Mesenchymal stem cell (in vitro differentiated cells and primary cell): ENCODE data around the gene CWC15.

ENCODE experiments used
- DNase-seq: peaks from one replicate; pipeline ENCODE4 v3.0.0-alpha.2; 2013
- H2AFZ ChIP-seq: one replicate; pipeline ENCODE4 v1.6.1; 2013; ENCODE audit warnings: low read depth, mild to moderate bottlenecking, control low read depth, inconsistent platforms, low read length, moderate library complexity
- H2AK5ac ChIP-seq: 2 replicates; pipeline ENCODE4 v1.6.1; 2013; ENCODE audit warnings: low read length, moderate library complexity, mild to moderate bottlenecking, inconsistent platforms; ENCODE audit not compliant: severe bottlenecking
- H2BK120ac ChIP-seq: one replicate; pipeline ENCODE4 v1.6.1; 2013; ENCODE audit warnings: low read depth, mild to moderate bottlenecking, inconsistent platforms, low read length, moderate library complexity
- H2BK12ac ChIP-seq, 2 experiments: one replicate each; pipeline ENCODE4 v1.6.1; 2013; ENCODE audit warnings: inconsistent platforms in 2 of 2, low read length in 2 of 2, mild to moderate bottlenecking in 2 of 2, moderate library complexity in 2 of 2, control low read depth in 1 of 2
- H2BK15ac ChIP-seq: one replicate; pipeline ENCODE4 v1.6.1; 2013; ENCODE audit warnings: mild to moderate bottlenecking, low read depth, inconsistent platforms; ENCODE audit not compliant: poor library complexity, severe bottlenecking
- H2BK5ac ChIP-seq: 2 replicates; pipeline ENCODE4 v1.6.1; 2013; ENCODE audit warnings: low read depth, mild to moderate bottlenecking, low read length, control low read depth, inconsistent platforms; ENCODE audit not compliant: poor library complexity, severe bottlenecking
- H3K14ac ChIP-seq, 2 experiments: one replicate each; pipeline ENCODE4 v1.6.1; 2013; ENCODE audit warnings: inconsistent platforms in 2 of 2, low read length in 2 of 2, control low read depth in 1 of 2, mild to moderate bottlenecking in 1 of 2, moderate library complexity in 1 of 2
- H3K18ac ChIP-seq, 2 experiments: one replicate each; pipeline ENCODE4 v1.6.1; 2013; ENCODE audit warnings: inconsistent platforms in 2 of 2, low read length in 2 of 2, control low read depth in 1 of 2, low read depth in 1 of 2, mild to moderate bottlenecking in 1 of 2
- H3K23ac ChIP-seq, 2 experiments: one replicate each; pipeline ENCODE4 v1.6.1; 2013; ENCODE audit warnings: inconsistent platforms in 2 of 2, low read length in 2 of 2, mild to moderate bottlenecking in 2 of 2, moderate library complexity in 2 of 2, control low read depth in 1 of 2
- H3K27ac ChIP-seq: 2 replicates; pipeline ENCODE4 v1.5.1; 2013; ENCODE audit warnings: mild to moderate bottlenecking, moderate library complexity, low read length, control low read depth, inconsistent platforms; ENCODE audit not compliant: poor library complexity, severe bottlenecking
- H3K27me3 ChIP-seq, 2 experiments: 2 replicates each; pipeline versions ENCODE4 v1.6.1 to v1.7.0; 2013; ENCODE audit warnings: low read length in 2 of 2, mild to moderate bottlenecking in 2 of 2, moderate library complexity in 2 of 2, control low read depth in 1 of 2, inconsistent platforms in 1 of 2; ENCODE audit not compliant: control insufficient read depth in 1 of 2, insufficient read depth in 1 of 2
- H3K36me3 ChIP-seq, 2 experiments: 2 replicates each; pipeline versions ENCODE4 v1.6.1 to v1.7.0; 2013; ENCODE audit warnings: low read length in 2 of 2, control low read depth in 1 of 2, inconsistent platforms in 1 of 2, low read depth in 1 of 2, mild to moderate bottlenecking in 1 of 2; ENCODE audit not compliant: insufficient read depth in 2 of 2, control insufficient read depth in 1 of 2
- H3K4ac ChIP-seq, 2 experiments: one replicate each; pipeline ENCODE4 v1.6.1; 2013; ENCODE audit warnings: inconsistent platforms in 2 of 2, low read length in 2 of 2, mild to moderate bottlenecking in 2 of 2, moderate library complexity in 2 of 2, control low read depth in 1 of 2, low read depth in 1 of 2
- H3K4me1 ChIP-seq: 2 replicates; pipeline ENCODE4 v1.6.1; 2013; ENCODE audit warnings: low read depth, low read length, control low read depth; ENCODE audit not compliant: control insufficient read depth, insufficient read depth
- H3K4me2 ChIP-seq: 2 replicates; pipeline ENCODE4 v1.6.1; 2013; ENCODE audit warnings: low read length, mild to moderate bottlenecking, inconsistent platforms; ENCODE audit not compliant: poor library complexity, severe bottlenecking
- H3K4me3 ChIP-seq, 2 experiments: 2 replicates each; pipeline versions ENCODE4 v1.5.1 to v1.7.0; 2013; ENCODE audit warnings: low read length in 2 of 2, mild to moderate bottlenecking in 2 of 2, control low read depth in 1 of 2, low read depth in 1 of 2; ENCODE audit not compliant: insufficient read depth in 1 of 2
- H3K79me1 ChIP-seq: replicated peaks from 2 replicates; pipeline ENCODE4 v1.6.1; 2013; ENCODE audit warnings: mild to moderate bottlenecking, control low read depth, low read length, inconsistent platforms; ENCODE audit not compliant: poor library complexity, severe bottlenecking
- H3K9ac ChIP-seq: 2 replicates; pipeline ENCODE4 v1.7.0; 2013; ENCODE audit warnings: mild to moderate bottlenecking, low read length, moderate library complexity
- H3K9me3 ChIP-seq: 2 replicates; pipeline ENCODE4 v1.7.0; 2013; ENCODE audit warnings: mild to moderate bottlenecking, low read length; ENCODE audit not compliant: control insufficient read depth
- H4K8ac ChIP-seq: one replicate; pipeline ENCODE4 v1.6.1; 2013; ENCODE audit warnings: inconsistent platforms, mild to moderate bottlenecking, low read length, moderate library complexity
- H4K91ac ChIP-seq: one replicate; pipeline ENCODE4 v1.6.1; 2013; ENCODE audit warnings: mild to moderate bottlenecking, low read length, inconsistent platforms
- WGBS: methylation state at CpG from one replicate; pipeline ENCODE4 v1.1.7; 2013; ENCODE audit warnings: mixed read lengths; 5-methylcytosine and 5-hydroxymethylcytosine counted together

CWC15 gene

DNA sequence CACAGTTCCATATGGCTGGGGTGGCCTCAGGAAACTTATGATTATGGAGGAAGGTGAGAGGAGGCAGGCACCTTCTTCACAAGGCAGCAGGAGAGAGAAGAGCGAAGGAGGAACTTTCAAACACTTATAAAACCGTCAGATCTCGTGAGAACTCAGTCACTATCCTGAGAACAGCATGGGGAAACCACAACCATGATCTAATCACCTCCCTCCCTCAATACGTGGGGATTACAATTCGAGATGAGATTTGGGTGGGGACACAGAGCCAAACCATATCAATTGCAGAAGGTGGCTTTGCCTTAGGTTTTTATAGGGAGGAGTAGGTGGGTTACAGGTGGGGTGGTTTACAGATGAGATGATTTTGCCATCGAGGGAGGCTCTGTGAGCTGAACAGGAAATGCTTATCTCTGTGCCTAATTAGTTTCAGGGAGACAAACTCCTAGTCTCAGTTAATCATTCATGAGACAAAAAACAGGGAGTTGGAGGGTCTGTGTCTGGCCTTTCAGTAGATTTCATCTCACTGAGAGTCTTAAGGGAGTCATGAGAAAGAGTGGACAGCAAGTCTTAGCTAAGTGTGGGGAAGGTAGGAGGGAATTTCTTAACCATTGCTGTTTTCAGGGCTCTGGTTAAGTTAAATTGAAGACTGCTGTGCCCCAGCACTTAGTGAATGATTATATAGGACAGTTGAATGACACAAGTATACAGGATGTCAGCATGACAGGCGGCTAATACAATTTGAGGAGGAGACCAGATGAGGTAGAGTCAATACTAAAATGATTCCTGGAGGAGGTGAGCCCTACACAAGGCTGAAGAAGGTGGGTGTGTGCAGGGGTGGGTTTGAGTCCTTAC lies 47.7 kb downstream of the CWC15 start:
- Histone ChIP-seq H3K27me3 (no peaks in the 10 kb centered on the region), H2BK15ac (peak overlapping the region; percentile 39), H2BK120ac (peak overlapping the region; percentile 74), H3K27ac (peak overlapping the region; percentile 90), H3K9ac (peak overlapping the region; percentile 81), H3K36me3 (no peaks in the 10 kb centered on the region), H3K4me2 (no peak overlapping the region), H3K23ac (peak overlapping the region in 1 of 2 experiments; percentile 34), H2BK5ac (peak overlapping the region; percentile 49), H2AFZ (no peak overlapping the region), H3K4me1 (peaks cover 21% of the 10 kb centered on the region), H2AK5ac (peak overlapping the region; percentile 17), H2BK12ac (peak overlapping the region; percentile 90 to 99), H3K79me1 (no peaks in the 10 kb centered on the region), H3K18ac (peak overlapping the region; percentile 85 to 98), H3K9me3 (no peaks in the 10 kb centered on the region), H3K14ac (peak overlapping the region in 1 of 2 experiments; percentile 89), H3K4me3 (no peak overlapping the region), H4K8ac (peak overlapping the region; percentile 77), H3K4ac (peak overlapping the region; percentile 75 to 99), H4K91ac (peak overlapping the region; percentile 98)
- 31% methylated on average over 4 of the region's 7 CpGs for WGBS
- DNase-seq = peak; percentile 62

- peak overlapping the region; percentile 55 for H4K91ac ChIP-seq
- no peaks in the 10 kb centered on the region for H3K27me3 ChIP-seq
- peak overlapping the region in 1 of 2 experiments; percentile 66 for H3K4ac ChIP-seq
- WGBS = 28% methylated on average over 5 of the region's 5 CpGs
- peak overlapping the region; percentile 90 for H3K27ac ChIP-seq
- H3K14ac ChIP-seq = no peak overlapping the region
- H2BK120ac ChIP-seq = peak overlapping the region; percentile 19
- no peak overlapping the region for H3K4me3 ChIP-seq
- H3K9me3 ChIP-seq = no peaks in the 10 kb centered on the region
- no peak overlapping the region for H2BK5ac ChIP-seq
- H2AK5ac ChIP-seq = peak overlapping the region; percentile 32
- H2AFZ ChIP-seq = no peak overlapping the region
- H2BK12ac ChIP-seq = peak overlapping the region; percentile 16 to 60
- H2BK15ac ChIP-seq = no peak overlapping the region
- no peaks in the 10 kb centered on the region for H3K79me1 ChIP-seq
- peak overlapping the region; percentile 63 for H4K8ac ChIP-seq
- DNase-seq = peak; percentile 42
- H3K4me1 ChIP-seq = peaks cover 21% of the 10 kb centered on the region
- no peak overlapping the region for H3K23ac ChIP-seq
- H3K18ac ChIP-seq = peak overlapping the region; percentile 62 to 79
- no peaks in the 10 kb centered on the region for H3K36me3 ChIP-seq
- H3K4me2 ChIP-seq = no peak overlapping the region
- no peak overlapping the region for H3K9ac ChIP-seq
These were observed 48.7 kb downstream of the CWC15 start for GRCh38 chr11:94924612-94925011.

DNA sequence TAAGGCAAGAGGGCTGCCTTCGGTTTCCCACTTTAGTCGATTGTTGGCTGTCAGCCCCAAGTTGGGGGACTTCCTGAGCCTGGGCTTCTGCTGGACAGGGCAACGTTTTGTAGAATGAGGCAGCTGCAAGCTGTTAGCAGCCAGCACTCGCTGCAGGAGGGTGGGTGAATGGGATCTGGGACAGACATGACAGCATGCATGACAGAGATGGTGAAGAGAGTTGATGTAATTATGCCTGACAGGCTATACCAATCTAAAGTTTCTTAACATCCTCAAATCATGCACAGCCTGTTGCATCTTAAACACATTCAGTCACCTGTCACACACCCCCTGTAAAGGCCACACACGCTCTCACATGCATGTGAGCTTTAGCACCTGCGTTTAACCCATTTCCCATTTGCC lies 49.2 kb downstream of the CWC15 start:
- no peak overlapping the region for H2BK5ac ChIP-seq
- WGBS = 71% methylated on average over 4 of the region's 6 CpGs
- H3K4ac ChIP-seq = peak overlapping the region; percentile 12 to 89
- H3K79me1 ChIP-seq = no peaks in the 10 kb centered on the region
- peak overlapping the region; percentile 90 for H4K91ac ChIP-seq
- H3K14ac ChIP-seq = no peak overlapping the region
- peak overlapping the region; percentile 87 for H2BK15ac ChIP-seq
- peak overlapping the region; percentile 91 for H2BK12ac ChIP-seq
- H3K27ac ChIP-seq = no peak overlapping the region
- no peaks in the 10 kb centered on the region for H3K9me3 ChIP-seq
- H3K36me3 ChIP-seq = no peaks in the 10 kb centered on the region
- peak overlapping the region; percentile 63 for H4K8ac ChIP-seq
- no peak overlapping the region for H3K4me2 ChIP-seq
- H2AFZ ChIP-seq = no peak overlapping the region
- H2BK120ac ChIP-seq = peak overlapping the region; percentile 82
- peaks cover 21% of the 10 kb centered on the region for H3K4me1 ChIP-seq
- peak overlapping the region; percentile 73 to 87 for H3K18ac ChIP-seq
- no peaks in the 10 kb centered on the region for H3K27me3 ChIP-seq
- peak overlapping the region; percentile 9 for H2AK5ac ChIP-seq
- H3K9ac ChIP-seq = no peak overlapping the region
- DNase-seq = peak; percentile 42
- H3K4me3 ChIP-seq = no peak overlapping the region
- H3K23ac ChIP-seq = no peak overlapping the region

DNA sequence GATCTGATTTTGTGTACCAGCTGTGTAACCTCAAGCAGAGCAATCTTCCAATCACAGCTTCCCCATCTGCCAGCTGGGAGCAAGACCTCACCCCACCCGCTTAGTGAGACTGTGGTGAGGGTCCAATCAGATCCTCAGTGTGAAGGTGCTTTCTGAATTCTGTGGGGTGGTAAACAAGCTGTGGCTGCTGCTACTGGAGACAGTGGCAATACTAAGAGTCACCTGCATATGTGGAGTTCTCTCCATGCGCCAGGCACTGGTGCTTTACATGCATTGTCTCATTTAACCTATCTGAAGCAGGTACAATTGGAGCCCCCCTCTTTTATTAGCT lies 50.4 kb downstream of the CWC15 start:
- Histone ChIP-seq H2AK5ac (no peak overlapping the region), H2BK15ac (no peak overlapping the region), H3K18ac (peak overlapping the region; percentile 73 to 85), H3K27me3 (no peaks in the 10 kb centered on the region), H3K27ac (no peak overlapping the region), H4K8ac (peak overlapping the region; percentile 74), H3K4me1 (peaks cover 21% of the 10 kb centered on the region), H3K14ac (peak overlapping the region in 1 of 2 experiments; percentile 61), H3K4me2 (no peak overlapping the region), H3K23ac (peak overlapping the region in 1 of 2 experiments; percentile 43), H3K9me3 (no peaks in the 10 kb centered on the region), H3K4ac (peak overlapping the region in 1 of 2 experiments; percentile 40), H3K4me3 (no peak overlapping the region), H3K9ac (no peak overlapping the region), H3K79me1 (no peaks in the 10 kb centered on the region), H2BK120ac (peak overlapping the region; percentile 29), H2BK5ac (no peak overlapping the region), H3K36me3 (no peaks in the 10 kb centered on the region), H4K91ac (peak overlapping the region; percentile 83), H2AFZ (no peak overlapping the region), H2BK12ac (peak overlapping the region; percentile 89 to 91)
- DNase-seq = no peak
- WGBS = 98% methylated on average over 2 of the region's 2 CpGs
